GM19025 (cell line): ENCODE results near the gene PSD4.
"Not testable (repeated sequence)": the region's sequence is repeated elsewhere in the genome, so short reads cannot be mapped to it uniquely, and the experiment has no call there.

Source experiments
- ATAC-seq: cut with Tn5 transposase; IDR thresholded peaks from one replicate; pipeline ENCODE4 v1.9.1; 2021; ENCODE audit warnings: mild to moderate bottlenecking, low read depth, moderate library complexity; ENCODE audit not compliant: unreplicated experiment

Gene PSD4

DNA sequence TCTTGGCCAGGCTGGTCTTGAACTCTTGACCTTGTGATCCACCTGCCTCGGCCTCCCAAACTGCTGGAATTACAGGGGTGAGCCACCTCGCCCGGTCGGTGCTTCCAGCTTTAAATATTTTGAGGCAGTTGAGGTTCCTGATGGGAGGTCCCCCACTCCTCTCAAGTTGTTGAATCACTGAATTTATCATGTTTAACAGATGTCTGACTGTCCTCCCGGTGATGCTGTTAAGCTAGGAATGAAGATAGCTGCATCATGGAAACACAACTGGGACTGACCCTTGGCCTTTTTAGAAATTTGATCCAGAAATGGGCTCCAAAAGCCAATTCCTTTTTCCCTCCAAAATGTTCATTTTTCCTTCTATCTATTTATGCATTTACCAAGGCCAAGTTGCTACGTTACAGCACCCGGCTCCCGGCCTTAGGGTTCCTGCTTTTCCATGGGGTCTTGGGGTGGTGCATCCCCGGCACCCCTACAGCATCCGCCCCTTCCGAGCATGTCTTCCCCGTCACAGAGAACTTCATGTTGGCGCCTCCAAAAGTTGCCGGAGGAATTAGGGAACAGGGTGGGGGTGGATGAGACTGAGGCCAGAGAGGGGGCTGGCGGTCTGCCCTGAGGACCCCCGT, 61.1 kb downstream of the PSD4 start:
- ATAC-seq, result no peak

- not testable (repeated sequence) for ATAC-seq
Observed at GRCh38 chr2:113235347-113236226, 61.8 kb downstream of the PSD4 start.

GRCh38 chr2:113236367-113237159, 62.8 kb downstream of the PSD4 start:
- no peak for ATAC-seq

GRCh38 chr2:113237604-113238160, 63.9 kb downstream of the PSD4 start:
- no peak for ATAC-seq

DNA sequence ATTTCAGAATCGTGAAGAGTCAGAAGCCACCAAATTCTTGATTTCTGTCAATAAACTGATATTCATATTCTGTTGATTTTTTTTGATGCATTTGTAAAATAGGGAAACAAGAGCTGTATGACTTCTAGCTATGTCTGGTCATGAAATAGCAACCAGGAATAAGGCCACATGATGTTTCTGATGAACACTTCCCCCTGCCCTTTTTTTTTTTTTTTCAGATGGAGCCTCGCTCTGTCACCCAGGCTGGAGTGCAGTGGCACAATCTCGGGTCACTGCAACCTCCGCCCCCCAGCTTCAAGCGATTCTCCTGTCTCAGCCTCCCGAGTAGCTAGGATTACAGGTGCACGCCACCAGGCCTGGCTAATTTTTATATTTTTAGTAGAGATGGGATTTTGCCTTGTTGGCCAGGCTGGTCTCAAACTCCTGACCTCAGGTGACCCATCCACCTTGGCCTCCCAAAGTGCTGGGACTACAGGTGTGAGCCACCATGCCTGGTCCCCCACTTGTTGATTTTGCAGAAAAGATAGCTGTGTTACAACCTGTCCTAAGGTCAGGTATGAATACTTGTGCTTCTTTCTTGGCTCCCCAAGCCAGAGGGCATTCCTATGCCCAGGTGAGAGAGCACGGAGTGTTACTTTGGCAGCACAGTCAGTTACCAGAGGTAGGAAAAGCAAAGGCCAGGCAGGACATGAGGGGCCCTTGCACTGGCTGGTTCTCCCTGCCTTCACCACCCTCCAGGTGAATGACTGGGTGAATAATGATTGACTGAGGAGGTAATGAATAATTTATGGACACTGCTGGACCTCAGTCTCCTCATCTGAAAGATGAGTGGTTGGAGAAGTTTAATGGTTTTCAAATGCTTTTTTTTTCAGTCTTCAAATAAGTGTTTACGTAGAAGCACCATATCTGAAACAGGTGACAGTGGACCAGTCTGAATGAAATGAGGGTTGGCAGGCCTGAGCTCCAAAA, 65.4 kb downstream of the PSD4 start:
- ATAC-seq, result no peak

DNA sequence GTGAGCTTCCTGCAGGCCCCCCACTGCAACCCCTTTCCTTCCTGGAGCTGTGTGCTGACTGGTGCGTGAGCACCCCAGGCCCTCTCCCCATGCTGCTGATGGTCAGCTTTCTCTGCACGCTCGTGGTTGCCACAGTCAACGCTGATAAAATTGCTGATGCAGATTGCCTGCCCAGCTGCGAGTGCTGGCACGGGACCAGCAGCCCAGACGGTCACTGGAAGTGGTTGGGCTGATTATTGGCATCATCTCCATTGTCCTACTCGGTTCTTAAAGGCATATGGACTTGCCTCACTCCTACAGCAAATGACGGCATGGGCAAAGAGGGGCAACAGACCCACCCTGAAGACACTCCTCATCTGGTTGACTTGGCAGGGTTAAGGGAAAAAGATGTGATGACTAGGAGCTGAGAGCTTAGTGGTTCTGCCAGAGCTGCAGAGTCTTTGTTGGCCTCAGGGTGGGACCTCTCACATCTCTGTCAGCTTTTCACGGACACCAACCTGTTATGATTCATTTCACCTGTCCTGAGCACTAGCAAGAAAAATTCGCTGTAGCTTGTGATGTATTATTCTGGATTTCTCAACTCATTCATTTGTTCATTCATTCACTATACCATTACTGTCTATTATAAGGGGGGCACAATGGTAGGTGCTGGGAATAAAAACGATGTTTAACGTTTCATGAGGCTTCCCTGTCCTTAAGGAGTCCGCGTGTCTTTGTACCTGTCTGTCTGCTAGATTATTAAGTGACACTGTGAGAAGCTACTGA, 66.6 kb downstream of the PSD4 start:
- no peak for ATAC-seq

- no peak for ATAC-seq
Observed at GRCh38 chr2:113240915-113241911, 67.4 kb downstream of the PSD4 start.

- ATAC-seq, result no peak
Observed at GRCh38 chr2:113242327-113242726, 68.6 kb downstream of the PSD4 start.

- ATAC-seq, result no peak
Observed at GRCh38 chr2:113245276-113245711, 71.5 kb downstream of the PSD4 start.

DNA sequence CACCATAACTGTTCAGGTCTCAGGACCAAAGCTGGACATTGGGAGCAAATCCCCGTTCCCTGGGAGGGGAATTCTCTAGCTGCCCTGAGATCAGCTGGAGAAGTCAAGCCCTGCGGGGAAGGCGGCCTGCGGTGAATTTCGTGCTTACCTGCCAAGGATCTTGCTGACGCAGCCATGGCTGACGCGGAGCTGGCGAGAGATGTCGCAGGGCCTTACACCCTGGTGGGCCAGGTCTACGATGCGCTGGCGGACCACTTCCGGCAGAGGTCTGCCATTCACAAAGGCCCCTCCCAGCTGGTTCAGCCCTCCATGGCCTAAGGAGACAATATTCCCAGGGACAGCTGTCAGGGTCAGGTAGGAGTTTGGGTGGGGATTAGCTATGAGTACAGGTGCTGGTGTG, 72.8 kb downstream of the PSD4 start:
- no peak for ATAC-seq

DNA sequence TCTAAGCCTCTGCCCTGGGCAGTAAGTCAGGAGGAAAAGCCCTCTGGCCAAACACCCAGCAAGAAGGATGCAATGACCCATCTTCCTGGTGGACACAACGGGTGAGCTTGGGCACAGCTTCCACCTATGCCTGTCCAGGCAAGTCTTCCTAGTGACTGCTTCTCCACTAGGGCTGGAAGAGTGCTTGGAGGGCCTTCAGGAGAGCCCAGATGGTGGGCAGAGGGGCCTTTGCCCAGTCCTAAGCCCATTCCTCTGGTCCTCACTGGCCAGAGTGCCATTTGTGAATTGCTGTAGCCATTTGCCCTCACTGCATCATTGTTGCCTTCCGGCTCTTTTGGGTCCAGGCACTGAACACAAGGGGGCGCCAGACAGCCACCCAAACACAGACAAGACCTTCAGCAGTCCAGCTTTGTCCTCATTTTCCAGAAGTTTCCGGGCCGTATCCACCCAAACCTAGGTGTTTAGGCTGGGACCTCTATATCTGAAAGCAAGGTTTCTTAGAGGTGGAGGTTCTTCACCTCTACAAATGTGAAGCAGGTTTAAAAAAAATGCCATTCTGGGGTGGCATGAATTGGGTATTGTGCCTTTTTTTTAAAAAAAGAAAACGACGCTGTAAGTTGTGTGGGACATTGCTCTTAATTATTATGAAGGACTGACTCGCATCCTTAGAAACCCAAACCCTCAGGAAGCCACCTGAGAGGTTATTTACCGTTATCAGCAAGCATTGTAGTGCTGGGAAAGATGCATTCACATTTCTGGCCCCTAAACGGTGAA, 75.4 kb downstream of the PSD4 start:
- no peak for ATAC-seq

GRCh38 chr2:113251118-113251517, 77.3 kb downstream of the PSD4 start:
- ATAC-seq, result no peak

DNA sequence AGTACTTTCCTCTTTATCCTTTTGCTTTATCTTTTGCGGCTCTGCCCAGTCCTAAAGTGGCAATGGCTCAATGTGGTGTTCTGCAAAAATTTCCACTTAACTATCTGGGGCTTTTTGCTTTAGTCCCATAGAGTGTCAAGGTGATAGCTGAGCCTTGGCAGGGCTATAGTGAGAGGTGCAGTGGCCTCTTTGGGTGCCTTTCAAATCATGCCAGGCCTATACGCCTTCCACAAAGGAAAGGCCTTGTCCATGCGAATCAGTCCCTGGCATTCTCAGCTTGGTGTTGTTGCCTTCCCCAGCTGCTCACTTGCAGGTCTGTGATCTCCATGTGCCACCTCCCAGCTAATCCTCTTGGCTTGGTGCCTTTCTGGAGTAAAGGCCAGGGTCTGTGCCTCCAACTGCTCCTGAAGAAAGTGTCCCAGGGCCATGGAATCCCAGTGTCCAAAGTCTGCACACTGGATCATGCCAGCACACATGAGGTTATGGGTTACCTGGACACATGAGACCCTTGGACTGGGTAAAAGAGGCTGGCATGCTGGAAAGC, 78.3 kb downstream of the PSD4 start:
- ATAC-seq, result no peak

DNA sequence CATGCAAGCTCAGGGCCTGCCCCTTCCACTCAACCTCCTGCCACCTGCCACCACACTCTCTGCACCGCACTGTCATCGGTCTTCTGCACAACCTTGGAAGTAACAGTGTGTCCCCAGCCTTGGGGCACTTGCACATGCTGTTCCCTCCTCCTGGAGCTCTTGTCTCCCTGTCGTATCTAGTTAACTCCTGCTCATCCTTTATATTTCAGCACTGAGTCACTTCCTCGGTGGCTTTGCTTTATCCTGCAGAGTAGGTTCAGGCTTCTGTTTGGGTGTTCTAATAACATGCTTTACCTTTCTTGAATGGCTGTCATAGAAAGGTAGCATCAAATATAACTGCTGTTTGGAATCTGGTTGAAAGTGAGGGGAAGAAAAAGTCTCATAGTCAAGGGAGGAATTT, 79.7 kb downstream of the PSD4 start:
- ATAC-seq, result no peak

GRCh38 chr2:113255140-113256070, 81.6 kb downstream of the PSD4 start:
- ATAC-seq, result no peak
